CD4-positive, alpha-beta memory T cell (primary cell): ENCODE data around the gene UNK. TPM values are rescaled to one million over a fixed set of nuclear protein-coding genes. Genes with fewer than 3 reads are reported as not detected.

Source experiments
- CTCF ChIA-PET: fragments of 350-600 bp; sonication (Branson Sonifier 250); formaldehyde crosslinking; loops from one replicate; lab custom pipeline; 2021; ENCODE audit warnings: inconsistent platforms; ENCODE audit not compliant: partially characterized antibody; lab: Charles Lee
- POLR2A ChIA-PET: fragments of 350-600 bp; sonication (Branson Sonifier 250); formaldehyde crosslinking; loops from one replicate; lab custom pipeline; 2021; ENCODE audit not compliant: partially characterized antibody; lab: Charles Lee
- DNase-seq, 5 donors: peaks; one replicate each; pipeline versions ENCODE4 v3.0.0 to v3.0.0-alpha.2; 2020 to 2022; ENCODE audit warnings: mixed read lengths in 1 of 5
- H3K27ac ChIP-seq: one replicate; pipeline ENCODE4 v1.7.0; 2013; ENCODE audit warnings: low read depth, low read length
- H3K27me3 ChIP-seq: 2 replicates; pipeline ENCODE4 v1.7.0; 2013; ENCODE audit warnings: mild to moderate bottlenecking, low read length, moderate library complexity; ENCODE audit not compliant: insufficient read depth
- H3K36me3 ChIP-seq: 2 replicates; pipeline ENCODE4 v1.7.0; 2013; ENCODE audit warnings: mild to moderate bottlenecking, low read length, moderate library complexity; ENCODE audit not compliant: insufficient read depth
- H3K4me1 ChIP-seq: 2 replicates; pipeline ENCODE4 v1.7.0; 2013; ENCODE audit warnings: mild to moderate bottlenecking, low read length, moderate library complexity; ENCODE audit not compliant: insufficient read depth
- H3K4me3 ChIP-seq, 2 donors: one replicate each; pipeline ENCODE4 v1.7.0; 2013; ENCODE audit warnings: low read length in 2 of 2, mild to moderate bottlenecking in 1 of 2
- H3K9me3 ChIP-seq, 2 donors: one replicate each; pipeline ENCODE4 v1.7.0; 2013; ENCODE audit warnings: low read length in 2 of 2, control low read depth in 1 of 2; ENCODE audit not compliant: control insufficient read depth in 1 of 2
- H3K27ac Mint-ChIP-seq, 7 donors: one replicate each; pipeline ENCODE4 v1.8.0; 2020 to 2021; ENCODE audit warnings: mixed read lengths in 7 of 7, mild to moderate bottlenecking in 6 of 7, inconsistent platforms in 3 of 7, moderate library complexity in 3 of 7
- H3K27me3 Mint-ChIP-seq, 2 donors: one replicate each; pipeline ENCODE4 v1.8.0; 2020 to 2021; ENCODE audit warnings: mixed read lengths in 2 of 2
- H3K36me3 Mint-ChIP-seq, 2 donors: one replicate each; pipeline ENCODE4 v1.8.0; 2020 to 2021; ENCODE audit warnings: mixed read lengths in 2 of 2, inconsistent platforms in 1 of 2, mild to moderate bottlenecking in 1 of 2
- H3K4me1 Mint-ChIP-seq, 4 donors: one replicate each; pipeline ENCODE4 v1.8.0; 2020 to 2021; ENCODE audit warnings: mixed read lengths in 4 of 4, mild to moderate bottlenecking in 1 of 4
- H3K4me3 Mint-ChIP-seq, 8 donors: one replicate each; pipeline ENCODE4 v1.8.0; 2020 to 2021; ENCODE audit warnings: mixed read lengths in 8 of 8, mild to moderate bottlenecking in 7 of 8, moderate library complexity in 6 of 8, inconsistent platforms in 3 of 8
- H3K9me3 Mint-ChIP-seq, 8 donors: one replicate each; pipeline ENCODE4 v1.8.0; 2020 to 2021; ENCODE audit warnings: mixed read lengths in 8 of 8, mild to moderate bottlenecking in 5 of 8, inconsistent platforms in 3 of 8, moderate library complexity in 1 of 8
- intact Hi-C: fragments of 100-400 bp; cut with micrococcal nuclease; formaldehyde crosslinking; loops from one replicate; pipeline ENCODE4 v1.15.1; 2023
- polyA plus RNA-seq, 2 donors: library from polyadenylated mRNA; unstranded; fragments of 300-500 nt; fragmentation: Illumina TruSeq; gene quantifications; one replicate each; pipeline ENCODE4 v1.2.3, GENCODE V29; 2021
- total RNA-seq, 2 experiments: library from RNA; stranded (reverse); gene quantifications; one replicate each; pipeline ENCODE4 v1.2.3, GENCODE V29; 2021

Gene UNK
- total and polyA plus RNA-seq, 4 experiments from 2014 or later, result 22.2 to 48.1 (median 34.4) TPM

GRCh38 chr17:75830164-75831031 is 45.8 kb downstream of the UNK start:
- peak overlapping the region in 5 of 7 donors; percentile 60 to 78 (median 68) for H3K27ac Mint-ChIP-seq
- no peak for DNase-seq
- Histone ChIP-seq H3K4me1 (peaks cover 50% of the 10 kb centered on the region), H3K36me3 (peaks cover 49% of the 10 kb centered on the region), H3K27me3 (no peaks in the 10 kb centered on the region), H3K9me3 (no peaks in the 10 kb centered on the region), H3K4me3 (no peak overlapping the region), H3K27ac (no peak overlapping the region)
- no peak overlapping the region for H3K4me3 Mint-ChIP-seq
- H3K4me1 Mint-ChIP-seq, result peaks cover 19 to 50% (median 36%) of the 10 kb centered on the region in 4 donors
- intact Hi-C loops, result no loop called here
- H3K9me3 Mint-ChIP-seq, result no peaks in the 10 kb centered on the region
- POLR2A ChIA-PET, result interaction anchor here (0.6 to 26.2 kb wide), 9 partner anchors 13 to 561 kb away, joined by 3 to 556 read pairs (median 5); partner anchors contain the start of genes TRIM65, UNC13D, UNK and WBP2
- no peaks in the 10 kb centered on the region for H3K27me3 Mint-ChIP-seq
- H3K36me3 Mint-ChIP-seq, result peaks cover 16 to 41% of the 10 kb centered on the region in 2 donors
- CTCF ChIA-PET, result interaction anchor here (0.6 to 2.2 kb wide), 20 partner anchors 9 to 82 kb away, joined by 3 to 14 read pairs (median 4); partner anchors contain the start of genes GALK1, TRIM65, UNK and WBP2

GRCh38 chr17:75831032-75831571 is 46.5 kb downstream of the UNK start:
- intact Hi-C loops, result no loop called here
- Mint-ChIP-seq H3K27me3 (no peaks in the 10 kb centered on the region), H3K36me3 (peaks cover 16 to 45% of the 10 kb centered on the region in 2 donors), H3K4me3 (no peak overlapping the region), H3K27ac (peak overlapping the region in 3 of 7 donors; percentile 56 to 65 (median 60)), H3K4me1 (peaks cover 19 to 50% (median 36%) of the 10 kb centered on the region in 4 donors), H3K9me3 (no peaks in the 10 kb centered on the region)
- ChIA-PET POLR2A (interaction anchor here (0.6 to 26.2 kb wide), 5 partner anchors 10 to 561 kb away, joined by 3 to 556 read pairs (median 41); partner anchors contain the start of genes UNC13D, UNK and WBP2), CTCF (interaction anchor here (1.0 to 2.2 kb wide), 9 partner anchors 14 to 78 kb away, joined by 3 to 14 read pairs (median 4); partner anchors contain the start of genes GALK1 and WBP2)
- H3K9me3 ChIP-seq, result no peaks in the 10 kb centered on the region
- H3K27ac ChIP-seq, result no peak overlapping the region
- no peak for DNase-seq
- H3K4me1 ChIP-seq, result peaks cover 50% of the 10 kb centered on the region
- no peak overlapping the region for H3K4me3 ChIP-seq
- peaks cover 56% of the 10 kb centered on the region for H3K36me3 ChIP-seq
- no peaks in the 10 kb centered on the region for H3K27me3 ChIP-seq

- H3K27ac Mint-ChIP-seq, result peak overlapping the region; percentile 88 to 99 (median 95)
- no peaks in the 10 kb centered on the region for H3K27me3 ChIP-seq
- peaks cover 19 to 46% (median 36%) of the 10 kb centered on the region in 4 donors for H3K4me1 Mint-ChIP-seq
- peaks cover 46% of the 10 kb centered on the region for H3K4me1 ChIP-seq
- ChIA-PET CTCF (interaction anchor here (0.9 to 3.0 kb wide), 6 partner anchors 10 to 52 kb away, joined by 3 to 14 read pairs (median 6); partner anchors contain the start of gene TRIM47), POLR2A (interaction anchor here (1.0 to 26.2 kb wide), 12 partner anchors 8 to 67 kb away, joined by 3 to 556 read pairs (median 4); partner anchors contain the start of genes GALK1, TRIM65, UNC13D and UNK)
- peak overlapping the region; percentile 49 to 84 (median 68) for H3K4me3 Mint-ChIP-seq
- DNase-seq, result peak; percentile 53 to 83 (median 71)
- peaks cover 56% of the 10 kb centered on the region for H3K36me3 ChIP-seq
- peak overlapping the region; percentile 23 to 31 for H3K4me3 ChIP-seq
- H3K27me3 Mint-ChIP-seq, result no peaks in the 10 kb centered on the region
- intact Hi-C loops, result loop anchor here (1.0 kb wide), 1 partner anchor 11 kb away; no protein-coding TSS in a partner anchor
- no peaks in the 10 kb centered on the region for H3K9me3 Mint-ChIP-seq
- no peaks in the 10 kb centered on the region for H3K9me3 ChIP-seq
- peaks cover 13 to 50% of the 10 kb centered on the region in 2 donors for H3K36me3 Mint-ChIP-seq
- peak overlapping the region; percentile 75 for H3K27ac ChIP-seq
Observed at GRCh38 chr17:75832164-75832651, 47.6 kb downstream of the UNK start.

- no peaks in the 10 kb centered on the region for H3K9me3 Mint-ChIP-seq
- H3K4me1 ChIP-seq, result peaks cover 40% of the 10 kb centered on the region
- no peaks in the 10 kb centered on the region for H3K9me3 ChIP-seq
- peaks cover 15 to 49% of the 10 kb centered on the region in 2 donors for H3K36me3 Mint-ChIP-seq
- H3K4me3 Mint-ChIP-seq, result peak overlapping the region; percentile 52 to 88 (median 74)
- H3K27ac ChIP-seq, result peak overlapping the region; percentile 75
- H3K4me1 Mint-ChIP-seq, result peaks cover 19 to 45% (median 33%) of the 10 kb centered on the region in 4 donors
- peaks cover 58% of the 10 kb centered on the region for H3K36me3 ChIP-seq
- H3K4me3 ChIP-seq, result peak overlapping the region; percentile 23 to 31
- H3K27me3 ChIP-seq, result no peaks in the 10 kb centered on the region
- ChIA-PET CTCF (interaction anchor here (0.9 to 3.0 kb wide), 9 partner anchors 10 to 53 kb away, joined by 3 to 14 read pairs (median 4); partner anchors contain the start of genes TRIM47 and WBP2), POLR2A (interaction anchor here (1.0 to 26.2 kb wide), 14 partner anchors 8 to 67 kb away, joined by 3 to 556 read pairs (median 4); partner anchors contain the start of genes GALK1, TRIM65, UNC13D and UNK)
- peak; percentile 28 to 57 (median 32) for DNase-seq
- H3K27ac Mint-ChIP-seq, result peak overlapping the region; percentile 88 to 99 (median 95)
- H3K27me3 Mint-ChIP-seq, result no peaks in the 10 kb centered on the region
- intact Hi-C loops, result loop anchor here (1.0 kb wide), 1 partner anchor 10 kb away; no protein-coding TSS in a partner anchor
Observed at GRCh38 chr17:75832652-75833400, 48.2 kb downstream of the UNK start.

- peaks cover 57% of the 10 kb centered on the region for H3K36me3 ChIP-seq
- peak overlapping the region; percentile 75 for H3K27ac ChIP-seq
- no peaks in the 10 kb centered on the region for H3K27me3 Mint-ChIP-seq
- ChIA-PET POLR2A (interaction anchor here (0.6 to 26.2 kb wide), 9 partner anchors 9 to 54 kb away, joined by 3 to 556 read pairs (median 9); partner anchors contain the start of genes UNC13D, UNK and WBP2), CTCF (interaction anchor here (0.8 to 3.0 kb wide), 4 partner anchors 7 to 81 kb away, joined by 3 to 14 read pairs (median 4); partner anchors contain the start of gene WBP2)
- peak overlapping the region in 5 of 7 donors; percentile 74 to 94 (median 88) for H3K27ac Mint-ChIP-seq
- H3K4me1 Mint-ChIP-seq, result peaks cover 19 to 39% (median 27%) of the 10 kb centered on the region in 4 donors
- intact Hi-C loops, result no loop called here
- no peaks in the 10 kb centered on the region for H3K9me3 ChIP-seq
- no peaks in the 10 kb centered on the region for H3K9me3 Mint-ChIP-seq
- no peak overlapping the region for H3K4me3 ChIP-seq
- H3K4me3 Mint-ChIP-seq, result peak overlapping the region in 2 of 8 donors; percentile 17 to 25
- no peaks in the 10 kb centered on the region for H3K27me3 ChIP-seq
- H3K36me3 Mint-ChIP-seq, result peaks cover 18 to 56% of the 10 kb centered on the region in 2 donors
- DNase-seq, result no peak
- H3K4me1 ChIP-seq, result peaks cover 35% of the 10 kb centered on the region
Observed at GRCh38 chr17:75834279-75834920, 49.8 kb downstream of the UNK start.
